GM18873 (cell line): ENCODE measurements around the gene GRAP2.

ENCODE experiments used
- ATAC-seq: cut with Tn5 transposase; IDR thresholded peaks from one replicate; pipeline ENCODE4 v1.9.1; 2021; ENCODE audit warnings: mild to moderate bottlenecking, moderate library complexity, moderate number of reproducible peaks; ENCODE audit not compliant: unreplicated experiment, low FRiP score

GRAP2 gene

DNA sequence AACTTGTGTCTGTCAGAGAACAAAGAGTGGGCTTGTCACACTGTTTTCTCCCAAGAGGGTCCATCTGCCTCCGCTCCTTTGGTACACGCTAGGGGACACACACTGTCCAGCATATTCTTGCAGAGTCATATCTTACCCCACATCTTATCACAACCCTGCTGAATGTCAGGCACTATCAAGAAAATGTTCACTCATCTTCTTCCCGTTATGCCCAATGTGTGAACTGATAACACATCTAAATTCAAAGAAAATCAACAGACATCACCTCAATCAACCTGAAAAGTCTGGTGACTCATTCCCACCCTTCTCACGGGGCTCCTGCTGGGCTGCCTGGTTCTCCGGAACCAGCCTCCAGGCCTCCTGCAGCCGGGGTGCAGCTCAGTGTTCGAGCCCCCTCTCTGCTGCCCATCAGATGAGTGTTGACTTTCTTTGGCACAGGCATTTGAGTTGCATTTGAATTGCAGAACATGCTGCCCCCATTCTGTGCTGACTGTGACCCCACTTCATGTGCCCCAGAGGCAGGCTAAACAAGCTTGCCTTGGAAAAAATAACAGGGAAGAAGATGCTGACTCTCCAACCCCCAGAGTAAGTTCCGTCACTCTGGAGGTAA, 19.4 kb downstream of the GRAP2 start:
- no peak for ATAC-seq

DNA sequence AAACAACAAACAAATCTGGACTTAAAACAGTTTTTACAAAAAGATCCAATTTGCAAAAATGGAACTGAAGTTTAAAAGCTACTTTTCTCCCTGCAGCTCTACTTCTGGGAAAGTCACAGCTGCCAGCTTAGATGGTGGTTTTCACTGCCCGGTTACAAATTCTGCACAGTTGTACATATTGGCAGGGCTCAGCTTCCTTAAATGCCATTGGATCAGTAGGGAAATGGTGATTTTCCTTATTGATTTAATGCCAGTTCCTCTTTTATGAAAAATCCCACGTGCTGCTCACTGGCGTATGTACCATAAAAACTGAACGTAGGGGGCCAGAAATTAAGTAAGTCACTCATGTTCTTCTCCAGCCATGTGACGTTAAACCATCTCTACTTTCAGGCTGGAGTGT, 22.8 kb downstream of the GRAP2 start:
- ATAC-seq = no peak

DNA sequence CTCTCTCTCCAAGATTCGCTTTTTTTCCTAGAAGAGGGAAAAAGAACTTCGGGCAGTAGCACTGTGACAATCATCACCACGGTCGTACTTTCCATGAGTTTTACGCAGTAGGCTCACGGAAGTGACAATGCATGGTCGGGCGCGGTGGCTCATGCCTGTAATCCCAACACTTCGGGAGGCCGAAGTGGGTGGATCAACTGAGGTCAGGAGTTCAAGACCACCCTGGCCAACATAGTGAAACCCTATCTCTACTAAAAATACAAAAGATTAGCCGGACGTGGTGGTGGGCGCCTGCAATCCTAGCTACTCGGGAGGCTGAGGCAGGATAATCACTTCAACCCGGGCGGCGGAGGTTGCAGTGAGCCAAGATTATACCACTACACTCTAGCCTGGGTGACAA, 23.4 kb downstream of the GRAP2 start:
- ATAC-seq = no peak

DNA sequence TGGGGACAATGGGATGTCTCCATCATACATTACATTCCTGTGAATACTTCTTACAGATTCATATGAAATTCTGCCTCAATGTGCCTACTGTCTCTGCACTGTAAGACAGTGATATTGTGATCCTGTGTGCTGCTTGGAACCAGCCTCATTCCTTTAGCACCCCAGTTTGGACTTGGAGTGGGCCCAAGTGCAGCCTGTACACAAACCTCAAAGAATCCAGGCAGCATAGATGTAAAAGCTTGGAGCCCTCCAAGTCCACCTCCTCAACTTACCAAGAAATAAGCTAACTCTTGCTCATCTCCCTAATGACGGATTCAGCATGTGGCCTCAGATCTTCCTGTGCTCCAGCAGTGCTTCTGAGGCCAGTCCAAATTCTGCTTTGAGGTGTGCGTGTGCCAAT, 24.4 kb downstream of the GRAP2 start:
- ATAC-seq = no peak

DNA sequence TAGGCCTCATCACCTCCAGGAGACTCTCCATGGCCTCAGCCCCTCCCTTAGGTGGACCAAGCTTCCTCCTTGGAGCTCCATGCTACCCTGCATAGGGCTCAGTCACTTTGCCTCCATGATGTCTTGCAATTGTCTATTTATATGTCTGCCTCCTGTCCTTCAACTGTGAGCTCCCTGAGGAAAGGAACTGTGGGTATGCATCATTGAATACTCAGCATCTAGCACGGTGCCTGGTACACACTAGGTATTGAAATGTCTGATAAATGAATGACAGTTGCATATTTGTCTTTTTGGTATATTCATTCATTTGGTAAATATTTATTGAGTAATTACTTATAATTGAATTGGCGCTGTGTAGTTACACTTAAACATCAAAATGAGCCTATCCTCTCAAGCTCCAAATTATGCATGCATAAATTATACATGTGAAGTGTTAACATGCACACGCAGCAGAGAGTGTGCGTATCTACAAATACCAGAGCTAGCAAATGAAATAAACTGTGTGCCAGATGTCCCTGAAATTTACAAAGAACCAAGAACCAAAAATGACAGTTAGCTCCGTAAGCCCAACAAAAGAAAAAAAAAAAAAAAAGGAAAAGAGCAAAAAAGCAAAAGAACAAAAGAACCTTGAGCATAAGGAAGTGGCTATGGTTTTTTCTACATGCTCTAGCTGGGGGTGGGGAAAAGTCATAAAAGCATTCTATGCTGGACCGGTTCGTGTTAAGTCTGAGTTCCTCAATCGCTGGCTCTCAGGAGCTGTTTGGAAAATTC, 25.2 kb downstream of the GRAP2 start:
- no peak for ATAC-seq

DNA sequence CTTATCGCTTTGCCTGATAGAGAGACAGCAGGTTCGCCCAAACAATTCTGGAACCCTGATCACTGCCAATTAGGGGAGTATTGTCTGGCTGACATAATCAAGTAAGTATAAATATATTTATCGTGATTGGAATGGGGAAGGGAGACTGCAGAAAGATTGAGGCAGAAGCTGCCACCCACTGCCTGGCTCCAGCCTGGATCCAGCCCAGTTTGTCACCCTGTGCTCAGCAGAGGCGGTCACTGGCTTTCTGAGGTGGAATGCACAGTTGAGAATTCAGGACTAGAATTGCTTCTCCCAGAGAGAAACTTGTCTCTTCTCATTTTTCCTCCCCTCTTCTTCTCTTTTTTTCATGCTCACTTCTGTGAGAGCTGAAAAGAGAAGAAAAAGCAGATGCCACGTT, 25.9 kb downstream of the GRAP2 start:
- no peak for ATAC-seq

DNA sequence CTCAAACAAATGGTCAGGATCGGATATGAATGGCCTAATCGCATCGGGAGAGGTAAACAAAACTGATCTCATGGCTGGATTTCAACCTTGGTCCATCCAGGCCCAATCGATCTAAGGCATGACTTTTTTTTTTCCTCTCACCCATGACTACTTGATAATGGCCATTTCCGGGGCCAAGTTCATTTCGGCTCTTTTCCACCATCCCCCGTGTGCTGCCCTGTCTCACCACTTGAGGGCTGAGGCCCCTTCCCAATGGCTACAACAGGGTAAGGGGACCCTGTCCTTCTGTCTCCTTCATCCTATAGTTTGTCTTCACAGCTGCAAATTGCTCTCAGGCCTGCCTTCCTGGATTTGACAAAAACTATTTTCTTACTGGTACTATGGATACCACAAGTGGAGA, 26.7 kb downstream of the GRAP2 start:
- ATAC-seq = no peak

DNA sequence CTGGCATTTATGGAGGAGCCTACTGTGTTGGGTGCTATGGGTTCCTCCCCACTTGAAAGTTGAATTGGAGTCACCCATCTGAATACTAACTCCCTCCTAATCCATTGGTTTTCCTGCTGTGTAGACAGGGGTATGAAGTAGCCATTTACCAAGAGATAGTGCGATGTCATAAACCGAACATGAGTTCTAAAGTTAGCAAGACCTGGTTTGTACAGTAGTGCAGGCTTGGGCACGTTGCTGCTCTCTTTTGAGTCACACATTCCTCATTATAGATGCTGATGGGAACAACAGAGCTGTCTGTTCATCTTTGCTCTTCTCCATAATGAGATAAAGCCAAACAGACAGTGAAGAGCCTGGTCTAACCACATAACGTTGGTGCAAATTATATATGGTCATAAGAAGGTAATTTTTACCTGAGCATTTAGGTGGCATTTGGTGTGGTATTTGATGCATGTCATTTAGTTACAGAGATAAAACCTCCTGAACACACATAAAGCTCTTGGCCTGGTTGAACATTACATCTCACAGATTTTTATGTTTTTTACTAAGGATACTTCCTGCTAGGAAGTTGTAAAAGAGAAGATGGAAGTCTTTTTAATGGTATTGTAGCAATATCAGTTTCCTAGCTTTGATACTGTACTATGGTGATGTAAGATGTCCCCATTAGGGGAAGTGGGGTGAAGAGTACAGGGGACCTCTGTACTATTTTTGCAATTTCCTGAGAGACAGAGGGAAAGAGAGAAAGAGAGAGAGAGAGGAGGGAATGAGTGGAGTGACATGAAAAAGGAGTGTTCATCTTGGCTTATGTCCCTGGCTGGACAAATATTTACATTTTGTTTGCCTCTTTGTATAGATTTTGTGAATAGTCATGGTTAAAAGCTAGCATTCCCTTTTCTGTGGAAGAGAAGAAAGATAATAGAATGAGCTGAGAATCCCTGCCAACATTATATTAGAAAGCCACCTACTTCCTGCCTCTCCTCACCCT, 27.9 kb downstream of the GRAP2 start:
- no peak for ATAC-seq

DNA sequence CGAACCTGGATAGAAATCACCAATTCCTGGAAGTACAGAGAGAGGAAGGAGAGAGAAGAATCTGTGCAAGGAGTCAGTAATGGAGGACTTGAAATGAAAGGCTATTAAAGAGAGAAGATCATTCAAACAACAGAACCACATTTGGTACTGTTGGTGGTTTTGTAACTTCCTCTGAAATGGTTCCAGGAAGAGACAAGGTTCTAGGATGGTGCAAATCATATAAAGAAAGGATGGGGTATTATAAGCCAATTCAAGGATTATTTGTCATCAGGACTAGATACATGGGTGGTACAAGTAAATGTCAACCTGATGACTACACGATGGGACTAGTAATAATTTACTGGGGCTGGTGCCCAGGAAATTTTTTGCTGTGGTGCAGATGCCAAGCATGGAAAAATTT, 30.4 kb downstream of the GRAP2 start:
- ATAC-seq = no peak

DNA sequence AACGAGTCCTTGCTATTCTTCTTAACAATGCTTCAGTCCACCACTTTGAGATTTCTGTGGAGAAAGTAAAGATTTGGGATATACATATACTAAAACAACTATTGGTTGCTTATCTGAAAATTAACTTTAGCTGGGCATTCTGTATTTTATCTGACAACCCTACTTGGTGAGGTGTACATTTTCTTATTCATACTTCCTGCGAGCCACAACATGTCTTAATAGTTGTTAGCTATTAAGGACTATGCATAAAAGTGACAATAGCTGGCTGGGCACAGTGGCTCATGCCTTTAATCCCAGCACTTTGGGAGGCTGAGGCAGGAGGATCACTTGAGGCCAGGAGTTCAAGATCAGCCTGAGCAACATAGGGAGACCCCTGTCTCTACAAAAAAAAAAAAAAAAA, 31.3 kb downstream of the GRAP2 start:
- no peak for ATAC-seq

DNA sequence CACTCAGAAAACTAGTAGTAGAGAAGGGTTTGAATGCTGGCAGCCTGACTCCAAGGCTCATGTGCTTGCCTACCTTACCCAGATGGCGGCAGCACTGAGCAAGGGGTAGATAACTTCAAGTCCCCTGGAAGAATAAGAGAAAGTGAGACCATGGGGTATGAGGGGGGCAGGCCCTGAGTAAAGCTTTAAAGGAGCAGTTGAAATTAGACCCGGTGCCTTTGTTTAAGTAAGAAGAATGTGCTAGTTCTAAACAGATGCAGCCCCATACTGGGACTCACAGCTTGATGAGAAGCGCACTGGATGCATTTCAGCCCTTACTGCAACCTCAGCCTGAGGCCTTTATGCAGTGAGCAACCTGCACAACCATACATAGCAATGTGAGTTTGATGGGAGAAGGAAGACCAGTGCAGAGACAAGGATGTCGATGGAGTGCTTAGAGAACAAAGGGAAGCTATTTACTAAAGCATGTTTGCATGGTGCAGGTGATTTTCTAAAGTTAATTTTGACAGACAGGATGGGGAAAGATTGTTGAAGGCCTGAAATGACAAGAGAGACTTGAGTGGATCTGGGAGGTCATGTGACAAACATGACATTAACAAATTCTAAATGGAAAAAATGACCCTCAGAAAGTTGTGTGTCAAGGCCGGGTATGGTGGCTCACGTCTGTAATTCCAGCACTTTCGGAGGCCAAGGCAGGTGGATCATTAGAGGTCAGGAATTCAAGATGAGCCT, 32.2 kb downstream of the GRAP2 start:
- ATAC-seq = no peak

DNA sequence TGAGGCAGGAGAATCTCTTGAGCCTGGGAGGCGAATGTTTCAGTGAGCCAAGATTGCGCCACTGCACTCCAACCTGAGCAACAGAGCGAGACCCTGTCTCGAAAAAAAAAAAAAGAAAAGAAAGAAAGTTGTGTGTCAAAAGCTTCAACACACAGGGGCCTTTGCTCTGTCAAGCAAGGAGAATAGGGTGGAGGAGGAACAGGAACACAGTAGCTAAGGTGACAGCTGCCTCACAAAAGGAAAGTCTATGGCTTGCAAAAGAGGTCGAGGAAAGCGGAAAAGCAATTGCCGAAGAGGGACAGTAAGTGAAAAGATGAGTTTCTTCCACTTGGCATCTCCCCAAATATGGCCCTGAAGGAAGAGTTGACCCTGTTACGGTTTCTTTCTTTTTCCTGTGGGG, 32.9 kb downstream of the GRAP2 start:
- no peak for ATAC-seq

DNA sequence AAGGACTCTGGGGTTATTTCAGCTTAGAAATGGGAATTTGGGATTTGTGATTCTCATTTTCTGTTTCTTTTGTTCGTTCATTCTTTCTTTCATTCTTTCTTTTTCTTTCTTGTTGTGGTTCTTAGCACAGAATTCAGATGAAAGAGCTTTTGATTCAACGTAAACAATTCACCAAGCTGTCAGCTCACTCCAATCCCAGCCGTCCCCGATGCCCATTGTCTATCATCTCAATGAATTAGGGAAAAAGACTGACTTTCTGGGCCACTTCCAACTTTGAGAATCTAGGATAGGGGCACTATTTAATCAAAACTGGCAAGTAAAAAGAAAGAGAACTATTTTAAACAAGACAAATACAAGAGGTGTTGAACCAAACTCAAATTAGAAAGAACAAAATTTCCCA, 34.2 kb downstream of the GRAP2 start:
- ATAC-seq = no peak

DNA sequence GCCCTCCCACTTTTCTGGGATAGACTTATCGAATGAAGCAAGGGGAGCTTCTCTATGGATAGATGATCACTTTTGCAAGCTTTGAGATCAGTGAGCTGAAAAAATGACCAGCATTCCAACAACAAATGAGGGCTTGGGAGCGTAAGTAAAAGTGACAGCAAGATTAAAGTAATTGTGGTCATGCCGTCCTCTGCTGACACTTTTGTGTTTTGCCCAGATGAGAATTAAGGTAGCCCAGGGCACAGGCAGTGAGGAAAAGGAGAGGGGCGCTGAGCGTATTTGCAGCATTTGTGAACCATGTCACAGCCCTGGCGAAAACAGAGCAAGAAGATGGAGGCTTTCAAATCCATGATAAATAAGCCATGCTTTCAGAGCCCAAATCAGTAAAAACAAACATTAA, 34.7 kb downstream of the GRAP2 start:
- ATAC-seq = no peak

DNA sequence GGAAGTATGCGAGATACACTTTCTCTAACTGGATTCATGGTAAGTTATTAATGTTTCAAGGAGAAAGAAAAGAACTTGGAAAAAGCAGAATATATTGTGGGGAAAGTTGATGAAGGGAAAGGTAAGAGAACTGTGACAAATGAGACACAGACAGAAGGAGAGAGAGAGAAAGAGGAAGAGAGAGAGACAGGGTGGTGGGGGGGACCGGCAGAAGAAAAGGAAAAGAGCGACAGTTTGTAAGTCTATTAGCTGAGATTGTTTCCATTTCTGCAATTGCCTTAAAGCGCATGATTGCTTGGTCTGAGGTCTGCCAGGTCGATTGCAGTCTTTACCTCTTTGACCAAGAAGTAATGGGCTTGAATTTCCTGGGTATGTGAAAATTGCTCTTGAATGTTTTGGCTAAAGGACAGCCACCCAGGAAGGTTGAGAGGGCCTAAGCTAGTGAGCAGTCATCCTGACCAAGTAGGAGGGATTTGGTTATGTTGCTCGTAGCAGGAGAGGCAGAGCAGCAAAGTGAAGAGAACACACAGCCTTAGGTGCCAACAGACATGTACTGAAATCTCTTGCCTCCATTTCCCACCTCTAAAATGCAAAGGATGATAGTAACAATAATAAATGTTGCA, 35.8 kb downstream of the GRAP2 start:
- ATAC-seq = no peak

DNA sequence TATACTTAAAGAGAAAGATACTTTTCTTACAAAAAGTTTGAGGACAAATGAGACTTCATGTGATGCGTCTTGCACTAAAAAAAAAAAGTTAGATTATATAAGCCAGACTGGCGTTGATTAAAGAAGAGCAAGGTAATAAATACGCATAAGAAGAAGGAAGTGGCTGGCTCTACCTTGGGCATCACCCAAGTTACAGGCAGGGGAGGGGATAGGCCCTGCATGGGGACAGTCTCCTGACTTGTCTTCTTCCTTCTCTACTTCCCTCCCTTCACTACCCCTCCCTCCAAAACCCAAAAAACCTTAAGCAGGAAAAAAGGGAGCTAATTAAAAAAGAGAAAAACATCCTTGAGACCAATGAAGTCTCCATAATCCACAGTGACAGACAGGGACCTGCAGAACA, 37.0 kb downstream of the GRAP2 start:
- ATAC-seq = no peak

DNA sequence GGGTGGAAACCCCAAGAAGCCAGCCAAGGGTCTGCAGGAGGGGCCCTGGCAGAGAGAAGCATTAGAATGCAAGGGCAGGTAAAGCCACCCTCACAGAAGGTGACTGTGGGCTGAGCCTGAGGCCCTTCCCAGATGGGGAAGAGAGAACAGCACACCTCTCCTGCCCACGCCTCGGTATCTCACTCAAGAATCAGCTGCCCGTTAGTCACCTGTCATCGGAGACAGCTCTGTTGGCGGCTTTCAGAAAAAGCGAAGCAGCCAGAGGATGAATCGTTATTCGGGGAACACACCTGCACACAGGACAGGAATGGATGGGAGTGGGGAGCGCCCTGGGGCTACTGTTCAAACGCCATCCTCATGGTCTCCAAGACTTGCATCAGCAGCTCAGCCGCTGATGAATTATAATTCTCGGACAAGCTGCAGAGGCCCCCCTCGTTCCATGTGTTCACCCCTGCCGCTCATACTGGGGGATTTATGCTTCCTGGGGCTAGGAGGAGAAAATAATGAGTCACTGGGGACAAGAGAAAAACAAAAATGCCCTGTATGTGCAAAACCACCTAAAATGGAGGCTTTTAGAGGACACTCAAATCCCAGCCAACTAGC, 37.7 kb downstream of the GRAP2 start:
- no peak for ATAC-seq

DNA sequence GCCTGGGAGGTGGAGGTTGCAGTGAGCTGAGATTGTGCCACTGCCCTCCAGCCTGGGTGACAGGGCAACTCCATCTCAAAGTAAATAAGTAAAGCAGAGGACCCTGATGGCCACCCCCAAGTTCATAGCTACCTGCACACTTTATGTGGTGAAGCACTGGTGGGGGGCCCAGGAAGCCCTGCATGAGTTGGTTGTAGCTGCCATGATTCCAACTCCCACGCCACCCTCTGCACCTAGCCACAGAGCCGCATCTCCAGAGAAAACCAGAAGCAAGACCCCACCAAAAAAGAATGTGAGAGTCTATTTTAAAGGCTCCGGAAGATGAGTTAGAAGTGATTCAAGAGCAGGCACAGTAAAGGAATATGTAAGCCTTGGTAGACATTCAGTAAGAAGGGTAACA, 38.9 kb downstream of the GRAP2 start:
- no peak for ATAC-seq

DNA sequence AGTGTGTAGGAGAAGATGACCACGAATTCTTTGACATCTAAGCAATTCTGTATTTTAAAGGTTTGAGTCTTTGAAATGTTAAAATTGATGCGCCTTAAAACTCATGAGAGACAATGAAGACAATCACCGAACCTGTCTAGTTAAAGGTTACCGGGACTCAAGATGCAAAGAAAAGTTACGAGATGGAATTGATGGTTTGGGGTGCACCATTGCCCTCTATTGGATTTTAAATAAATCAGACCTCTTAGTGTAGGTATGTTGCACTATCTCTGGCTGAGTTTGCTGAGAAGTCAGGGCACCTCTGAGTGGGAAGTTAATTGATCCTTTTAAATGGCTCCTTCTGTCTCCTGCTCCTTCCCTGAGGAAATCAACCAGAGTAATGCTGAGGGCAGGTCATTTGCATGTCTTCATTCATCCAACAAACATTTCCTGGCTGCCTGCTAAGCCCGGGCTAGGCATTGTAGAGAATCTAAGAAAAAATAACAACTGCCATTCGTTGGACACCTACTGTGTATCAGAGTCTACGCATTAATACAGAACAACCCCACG, 39.9 kb downstream of the GRAP2 start:
- no peak for ATAC-seq

DNA sequence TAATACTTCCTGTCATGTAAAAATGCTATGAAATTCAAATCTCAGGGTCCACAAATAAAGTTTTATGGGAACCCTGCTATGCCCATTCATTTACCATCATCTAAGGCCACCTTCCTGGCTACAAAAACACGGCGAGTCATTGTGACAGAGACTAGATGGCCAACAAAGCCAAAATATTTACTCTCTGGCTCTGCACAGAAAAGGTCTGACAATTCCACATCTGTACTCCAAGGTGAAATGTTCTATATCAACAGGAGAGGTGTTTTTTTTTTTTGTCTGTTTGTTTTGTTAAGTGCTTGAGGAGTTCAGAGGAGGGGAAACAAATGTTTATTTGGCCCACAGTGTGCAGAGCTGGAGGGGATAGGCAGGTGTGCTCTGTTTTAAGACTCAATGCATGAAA, 40.7 kb downstream of the GRAP2 start:
- no peak for ATAC-seq
